Activated naive CD4-positive, alpha-beta T cell treated with anti-CD3 and anti-CD28 coated beads, Interleukin-2, amount 50 U/mL, for 24 hours (primary cell): ENCODE data around the gene SUN1.
"Not testable (repeated sequence)": the region's sequence is repeated elsewhere in the genome, so short reads cannot be mapped to it uniquely, and the experiment has no call there.

Experiments
- H3K27ac Mint-ChIP-seq: one replicate; pipeline ENCODE4 v1.8.0; 2021; ENCODE audit warnings: mild to moderate bottlenecking, mixed read lengths
- H3K27me3 Mint-ChIP-seq: one replicate; pipeline ENCODE4 v1.8.0; 2021; ENCODE audit warnings: mixed read lengths
- H3K36me3 Mint-ChIP-seq: one replicate; pipeline ENCODE4 v1.8.0; 2021; ENCODE audit warnings: mixed read lengths
- H3K4me1 Mint-ChIP-seq: one replicate; pipeline ENCODE4 v1.8.0; 2021; ENCODE audit warnings: mixed read lengths
- H3K4me3 Mint-ChIP-seq: one replicate; pipeline ENCODE4 v1.8.0; 2021; ENCODE audit warnings: mild to moderate bottlenecking, mixed read lengths
- H3K9me3 Mint-ChIP-seq: one replicate; pipeline ENCODE4 v1.8.0; 2021; ENCODE audit warnings: mixed read lengths

Gene SUN1

GRCh38 chr7:840001-840600, 7.8 kb downstream of the SUN1 start:
- H3K27ac Mint-ChIP-seq, result no peak overlapping the region
- H3K27me3 Mint-ChIP-seq, result no peaks in the 10 kb centered on the region
- no peak overlapping the region for H3K4me3 Mint-ChIP-seq
- peaks cover 5% of the 10 kb centered on the region for H3K36me3 Mint-ChIP-seq
- peaks cover 25% of the 10 kb centered on the region for H3K4me1 Mint-ChIP-seq
- H3K9me3 Mint-ChIP-seq, result no peaks in the 10 kb centered on the region

- H3K4me3 Mint-ChIP-seq, result no peak overlapping the region
- peaks cover 8% of the 10 kb centered on the region for H3K36me3 Mint-ChIP-seq
- no peaks in the 10 kb centered on the region for H3K9me3 Mint-ChIP-seq
- H3K27ac Mint-ChIP-seq, result no peak overlapping the region
- no peaks in the 10 kb centered on the region for H3K27me3 Mint-ChIP-seq
- peaks cover 7% of the 10 kb centered on the region for H3K4me1 Mint-ChIP-seq
These were observed 9.7 kb downstream of the SUN1 start for GRCh38 chr7:841943-842342.

GRCh38 chr7:842431-843031, 10.3 kb downstream of the SUN1 start:
- H3K27me3 Mint-ChIP-seq, result no peaks in the 10 kb centered on the region
- H3K9me3 Mint-ChIP-seq, result no peaks in the 10 kb centered on the region
- H3K4me1 Mint-ChIP-seq, result peaks cover 4% of the 10 kb centered on the region
- no peak overlapping the region for H3K4me3 Mint-ChIP-seq
- peaks cover 8% of the 10 kb centered on the region for H3K36me3 Mint-ChIP-seq
- H3K27ac Mint-ChIP-seq, result no peak overlapping the region

- Mint-ChIP-seq H3K4me1 (no peaks in the 10 kb centered on the region), H3K4me3 (no peak overlapping the region), H3K9me3 (no peaks in the 10 kb centered on the region), H3K36me3 (peaks cover 9% of the 10 kb centered on the region), H3K27me3 (no peaks in the 10 kb centered on the region), H3K27ac (no peak overlapping the region)
These were observed 11.0 kb downstream of the SUN1 start for GRCh38 chr7:843230-843629.

- H3K27ac Mint-ChIP-seq, result no peak overlapping the region
- no peaks in the 10 kb centered on the region for H3K4me1 Mint-ChIP-seq
- no peaks in the 10 kb centered on the region for H3K27me3 Mint-ChIP-seq
- H3K9me3 Mint-ChIP-seq, result no peaks in the 10 kb centered on the region
- no peak overlapping the region for H3K4me3 Mint-ChIP-seq
- H3K36me3 Mint-ChIP-seq, result peaks cover 12% of the 10 kb centered on the region
These were observed 11.8 kb downstream of the SUN1 start for GRCh38 chr7:844043-844442.

- peaks cover 12% of the 10 kb centered on the region for H3K36me3 Mint-ChIP-seq
- no peak overlapping the region for H3K27ac Mint-ChIP-seq
- no peak overlapping the region for H3K4me3 Mint-ChIP-seq
These were observed 12.2 kb downstream of the SUN1 start for GRCh38 chr7:844514-844913.

GRCh38 chr7:845091-845490, 12.8 kb downstream of the SUN1 start:
- H3K27me3 Mint-ChIP-seq, result no peaks in the 10 kb centered on the region
- H3K4me1 Mint-ChIP-seq, result no peaks in the 10 kb centered on the region
- no peaks in the 10 kb centered on the region for H3K9me3 Mint-ChIP-seq
- H3K36me3 Mint-ChIP-seq, result peaks cover 9% of the 10 kb centered on the region
- no peak overlapping the region for H3K27ac Mint-ChIP-seq
- no peak overlapping the region for H3K4me3 Mint-ChIP-seq

More at GRCh38 chr7:844514-844913, 12.2 kb downstream of the SUN1 start:
- H3K27me3 Mint-ChIP-seq, result no peaks in the 10 kb centered on the region
- no peaks in the 10 kb centered on the region for H3K9me3 Mint-ChIP-seq
- H3K4me1 Mint-ChIP-seq, result no peaks in the 10 kb centered on the region

- no peak overlapping the region for H3K27ac Mint-ChIP-seq
- H3K27me3 Mint-ChIP-seq, result no peaks in the 10 kb centered on the region
- H3K36me3 Mint-ChIP-seq, result peaks cover 9% of the 10 kb centered on the region
- no peak overlapping the region for H3K4me3 Mint-ChIP-seq
- H3K4me1 Mint-ChIP-seq, result no peaks in the 10 kb centered on the region
- H3K9me3 Mint-ChIP-seq, result no peaks in the 10 kb centered on the region
These were observed 13.5 kb downstream of the SUN1 start for GRCh38 chr7:845731-846130.

GRCh38 chr7:846958-847650, 14.8 kb downstream of the SUN1 start:
- not testable (repeated sequence) for H3K27me3 Mint-ChIP-seq, H3K9me3 Mint-ChIP-seq, H3K4me1 Mint-ChIP-seq, H3K36me3 Mint-ChIP-seq, H3K4me3 Mint-ChIP-seq, H3K27ac Mint-ChIP-seq

- H3K36me3 Mint-ChIP-seq, H3K27me3 Mint-ChIP-seq, H3K4me3 Mint-ChIP-seq, H3K4me1 Mint-ChIP-seq, H3K9me3 Mint-ChIP-seq, H3K27ac Mint-ChIP-seq: not testable (repeated sequence)
These were observed 15.5 kb downstream of the SUN1 start for GRCh38 chr7:847728-848127.

GRCh38 chr7:849145-849544, 16.9 kb downstream of the SUN1 start:
- Mint-ChIP-seq H3K27ac (no peak overlapping the region), H3K4me3 (no peak overlapping the region), H3K27me3 (no peaks in the 10 kb centered on the region), H3K9me3 (no peaks in the 10 kb centered on the region), H3K36me3 (peaks cover 10% of the 10 kb centered on the region), H3K4me1 (no peaks in the 10 kb centered on the region)

GRCh38 chr7:849781-850180, 17.5 kb downstream of the SUN1 start:
- no peaks in the 10 kb centered on the region for H3K27me3 Mint-ChIP-seq
- H3K36me3 Mint-ChIP-seq, result peaks cover 10% of the 10 kb centered on the region
- H3K4me1 Mint-ChIP-seq, result no peaks in the 10 kb centered on the region
- H3K4me3 Mint-ChIP-seq, result no peak overlapping the region
- H3K9me3 Mint-ChIP-seq, result no peaks in the 10 kb centered on the region
- H3K27ac Mint-ChIP-seq, result no peak overlapping the region

- Mint-ChIP-seq H3K4me1 (no peaks in the 10 kb centered on the region), H3K27ac (no peak overlapping the region), H3K36me3 (peaks cover 7% of the 10 kb centered on the region), H3K4me3 (no peak overlapping the region), H3K27me3 (no peaks in the 10 kb centered on the region), H3K9me3 (no peaks in the 10 kb centered on the region)
These were observed 18.9 kb downstream of the SUN1 start for GRCh38 chr7:851204-851603.

GRCh38 chr7:853366-854117, 21.3 kb downstream of the SUN1 start:
- Mint-ChIP-seq H3K4me3 (no peak overlapping the region), H3K9me3 (no peaks in the 10 kb centered on the region), H3K36me3 (peaks cover 6% of the 10 kb centered on the region), H3K27ac (no peak overlapping the region), H3K4me1 (no peaks in the 10 kb centered on the region), H3K27me3 (no peaks in the 10 kb centered on the region)

- peaks cover 6% of the 10 kb centered on the region for H3K36me3 Mint-ChIP-seq
- H3K27me3 Mint-ChIP-seq, result no peaks in the 10 kb centered on the region
These were observed 22.0 kb downstream of the SUN1 start for GRCh38 chr7:854118-854775.

More at GRCh38 chr7:854118-854775, 22.0 kb downstream of the SUN1 start:
- no peak overlapping the region for H3K4me3 Mint-ChIP-seq
- H3K9me3 Mint-ChIP-seq, result no peaks in the 10 kb centered on the region
- H3K4me1 Mint-ChIP-seq, result no peaks in the 10 kb centered on the region
- H3K27ac Mint-ChIP-seq, result no peak overlapping the region
